H9 (cell line): ENCODE results near the gene ZNF77. TPM values are rescaled to one million over a fixed set of nuclear protein-coding genes. Genes with fewer than 3 reads are reported as not detected.

Experiments
- DNase-seq: peaks from one replicate; pipeline ENCODE4 v3.0.0-alpha.2; 2017
- H2AFZ ChIP-seq: one replicate; pipeline ENCODE4 v1.6.1; 2013; ENCODE audit warnings: mild to moderate bottlenecking, low read length, control low read depth, moderate library complexity
- H2AK5ac ChIP-seq: 2 replicates; pipeline ENCODE4 v1.6.1; 2013; ENCODE audit warnings: low read length, control low read depth, mixed read lengths; ENCODE audit not compliant: insufficient read length
- H2BK120ac ChIP-seq: one replicate; pipeline ENCODE4 v1.6.1; 2013; ENCODE audit warnings: low read depth, mild to moderate bottlenecking, low read length, control low read depth, inconsistent platforms; ENCODE audit not compliant: poor library complexity, severe bottlenecking
- H2BK12ac ChIP-seq: 2 replicates; pipeline ENCODE4 v1.6.1; 2013; ENCODE audit warnings: low read length, control low read depth, mixed read lengths, low read depth; ENCODE audit not compliant: insufficient read length
- H2BK15ac ChIP-seq: 2 replicates; pipeline ENCODE4 v1.6.1; 2013; ENCODE audit warnings: low read depth, low read length, control low read depth
- H2BK20ac ChIP-seq: one replicate; pipeline ENCODE4 v1.6.1; 2013; ENCODE audit warnings: low read depth, mild to moderate bottlenecking, low read length, control low read depth, inconsistent platforms; ENCODE audit not compliant: poor library complexity, severe bottlenecking
- H2BK5ac ChIP-seq: 2 replicates; pipeline ENCODE4 v1.6.1; 2013; ENCODE audit warnings: low read length, control low read depth, mixed read lengths; ENCODE audit not compliant: insufficient read length
- H3K14ac ChIP-seq: 2 replicates; pipeline ENCODE4 v1.6.1; 2013; ENCODE audit warnings: low read length, control low read depth; ENCODE audit not compliant: insufficient read depth
- H3K18ac ChIP-seq: 2 replicates; pipeline ENCODE4 v1.6.1; 2013; ENCODE audit warnings: low read depth, mild to moderate bottlenecking, mixed read lengths, low read length, control low read depth; ENCODE audit not compliant: insufficient read length
- H3K23ac ChIP-seq: 2 replicates; pipeline ENCODE4 v1.6.1; 2013; ENCODE audit warnings: low read length, control low read depth, mixed read lengths, low read depth; ENCODE audit not compliant: insufficient read length
- H3K23me2 ChIP-seq: 2 replicates; pipeline ENCODE4 v1.6.1; 2013; ENCODE audit warnings: low read depth, mild to moderate bottlenecking, mixed read lengths, low read length, control low read depth; ENCODE audit not compliant: insufficient read length, poor library complexity, severe bottlenecking
- H3K27ac ChIP-seq: 2 replicates; pipeline ENCODE4 v1.5.1; 2013; ENCODE audit warnings: low read length, control low read depth, mixed read lengths, low read depth; ENCODE audit not compliant: insufficient read length
- H3K27me3 ChIP-seq: 2 replicates; pipeline ENCODE4 v1.6.1; 2013; ENCODE audit warnings: low read length, control low read depth, inconsistent platforms; ENCODE audit not compliant: insufficient read depth
- H3K4ac ChIP-seq: 2 replicates; pipeline ENCODE4 v1.6.1; 2013; ENCODE audit warnings: low read depth, mild to moderate bottlenecking, control low read depth, inconsistent platforms, low read length, moderate library complexity
- H3K4me1 ChIP-seq: 2 replicates; pipeline ENCODE4 v1.6.1; 2013; ENCODE audit warnings: low read length, control low read depth, inconsistent platforms; ENCODE audit not compliant: insufficient read depth
- H3K4me2 ChIP-seq: 2 replicates; pipeline ENCODE4 v1.6.1; 2013; ENCODE audit warnings: low read length, control low read depth, mixed read lengths; ENCODE audit not compliant: insufficient read length, insufficient read depth
- H3K56ac ChIP-seq: 2 replicates; pipeline ENCODE4 v1.6.1; 2013; ENCODE audit warnings: low read depth, mild to moderate bottlenecking, mixed read lengths, low read length, control low read depth; ENCODE audit not compliant: insufficient read length
- H3K79me1 ChIP-seq: 2 replicates; pipeline ENCODE4 v1.6.1; 2013; ENCODE audit warnings: low read depth, mild to moderate bottlenecking, moderate library complexity, low read length, control low read depth, inconsistent platforms; ENCODE audit not compliant: insufficient read depth, poor library complexity, severe bottlenecking
- H3K79me2 ChIP-seq: 2 replicates; pipeline ENCODE4 v1.6.1; 2013; ENCODE audit warnings: low read length, control low read depth, inconsistent platforms; ENCODE audit not compliant: insufficient read depth
- H3K9ac ChIP-seq: 2 replicates; pipeline ENCODE4 v1.6.1; 2013; ENCODE audit warnings: low read length, control low read depth, mixed read lengths; ENCODE audit not compliant: insufficient read length; ENCODE audit errors: extremely low read depth
- H3K9me3 ChIP-seq: one replicate; pipeline ENCODE4 v1.6.1; 2013; ENCODE audit warnings: low read depth, low read length, inconsistent platforms; ENCODE audit not compliant: control insufficient read depth
- H3T11ph ChIP-seq: one replicate; pipeline ENCODE4 v1.6.1; 2013; ENCODE audit warnings: mild to moderate bottlenecking, low read length, control low read depth, inconsistent platforms
- H4K20me1 ChIP-seq: one replicate; pipeline ENCODE4 v1.6.1; 2013; ENCODE audit not compliant: control insufficient read depth, insufficient read length, insufficient read depth
- H4K5ac ChIP-seq: 2 replicates; pipeline ENCODE4 v1.6.1; 2013; ENCODE audit warnings: low read depth, mild to moderate bottlenecking, mixed read lengths, low read length, control low read depth; ENCODE audit not compliant: insufficient read length
- H4K8ac ChIP-seq: replicated peaks from 2 replicates; pipeline ENCODE4 v1.6.1; 2013; ENCODE audit warnings: low read length, control low read depth, mixed read lengths, low read depth; ENCODE audit not compliant: insufficient read length
- H4K91ac ChIP-seq: 2 replicates; pipeline ENCODE4 v1.6.1; 2013; ENCODE audit warnings: low read depth, mild to moderate bottlenecking, moderate library complexity, mixed read lengths, low read length, control low read depth; ENCODE audit not compliant: insufficient read length
- H3K27ac Mint-ChIP-seq, 3 experiments: 2 replicates in 2 of 3; 3 replicates in 1 of 3; pipeline ENCODE4 v1.8.0; 2020 to 2021; ENCODE audit warnings: mixed read lengths in 3 of 3, mild to moderate bottlenecking in 1 of 3, moderate library complexity in 1 of 3
- H3K27me3 Mint-ChIP-seq: 2 replicates; pipeline ENCODE4 v1.8.0; 2021; ENCODE audit warnings: low read depth, mild to moderate bottlenecking, moderate library complexity, mixed read lengths
- H3K36me3 Mint-ChIP-seq, 3 experiments: 2 replicates in 2 of 3; 3 replicates in 1 of 3; pipeline ENCODE4 v1.8.0; 2020 to 2021; ENCODE audit warnings: low read depth in 3 of 3, mixed read lengths in 3 of 3; ENCODE audit not compliant: insufficient read depth in 1 of 3
- H3K4me1 Mint-ChIP-seq, 2 experiments: 2 replicates each; pipeline ENCODE4 v1.8.0; 2020; ENCODE audit warnings: mixed read lengths in 2 of 2
- H3K4me3 Mint-ChIP-seq, 2 experiments: 2 replicates in 1 of 2; 3 replicates in 1 of 2; pipeline ENCODE4 v1.8.0; 2020 to 2021; ENCODE audit warnings: mild to moderate bottlenecking in 2 of 2, mixed read lengths in 2 of 2, moderate library complexity in 1 of 2
- H3K9me3 Mint-ChIP-seq, 2 experiments: 2 replicates in 1 of 2; 3 replicates in 1 of 2; pipeline ENCODE4 v1.8.0; 2020; ENCODE audit warnings: mild to moderate bottlenecking in 2 of 2, mixed read lengths in 2 of 2, moderate library complexity in 1 of 2
- CTCF ChIP-seq: fragments of 200-600 bp; sonication (generic); conservative IDR thresholded peaks from 3 replicates; pipeline ENCODE4 v1.8.0; 2021; ENCODE audit warnings: antibody characterized with exemption, mild to moderate bottlenecking
- WGBS: extraction: QIAGEN DNeasy Blood & Tissue Kit; methylation state at CpG from one replicate; pipeline ENCODE4 v1.1.7; 2013; ENCODE audit warnings: missing lambda C conversion rate, low lambda C conversion rate, mixed read lengths; ENCODE audit not compliant: insufficient read length; ENCODE audit errors: extremely low coverage; 5-methylcytosine and 5-hydroxymethylcytosine counted together
- total RNA-seq: library from RNA; stranded (reverse); gene quantifications from 2 replicates; pipeline ENCODE4 v1.2.1, GENCODE V29; 2021

Gene ZNF77
- total RNA-seq, 1 experiment from 2014 or later = 4.6 TPM

GRCh38 chr19:2977746-2978138 lies 33.0 kb upstream of the ZNF77 start:
- no peaks in the 10 kb centered on the region for H4K20me1 ChIP-seq
- no peak overlapping the region for H3K56ac ChIP-seq
- H3K23me2 ChIP-seq = peaks cover 5% of the 10 kb centered on the region
- no peak overlapping the region for H2BK20ac ChIP-seq
- no peak overlapping the region for H3K9ac ChIP-seq
- H3T11ph ChIP-seq = no peak overlapping the region
- peaks cover 2% of the 10 kb centered on the region; the same call in 1 of the 2 replicates for H3K4me1 ChIP-seq
- H3K36me3 Mint-ChIP-seq = no peaks in the 10 kb centered on the region; a peak in 1 of 7 replicates
- H3K23ac ChIP-seq = no peak overlapping the region
- H2BK12ac ChIP-seq = no peak overlapping the region
- no peaks in the 10 kb centered on the region for H3K79me1 ChIP-seq
- H3K4me2 ChIP-seq = peak overlapping the region; percentile 29
- H4K5ac ChIP-seq = no peak overlapping the region
- peaks cover 27 to 41% of the 10 kb centered on the region in 2 experiments for H3K4me1 Mint-ChIP-seq
- TF ChIP-seq CTCF = no peak
- no peak overlapping the region for H4K8ac ChIP-seq
- H2AFZ ChIP-seq = no peak overlapping the region
- peaks cover 0 to 4% of the 10 kb centered on the region in 2 experiments; a peak in 1 of 5 replicates for H3K9me3 Mint-ChIP-seq
- no peak overlapping the region for H3K27ac ChIP-seq
- H3K27me3 ChIP-seq = no peaks in the 10 kb centered on the region
- no peak for DNase-seq
- no peak overlapping the region for H2BK5ac ChIP-seq
- WGBS = no CpG with 5 or more reads among the region's 10 CpGs
- H2BK120ac ChIP-seq = no peak overlapping the region
- no peak overlapping the region for H3K27ac Mint-ChIP-seq
- H4K91ac ChIP-seq = no peak overlapping the region
- H3K4ac ChIP-seq = no peak overlapping the region
- H3K27me3 Mint-ChIP-seq = peaks cover 95% of the 10 kb centered on the region
- H3K4me3 Mint-ChIP-seq = peak overlapping the region; percentile 52 to 77
- no peak overlapping the region for H3K18ac ChIP-seq
- no peak overlapping the region for H2BK15ac ChIP-seq
- H3K9me3 ChIP-seq = no peaks in the 10 kb centered on the region
- H3K14ac ChIP-seq = no peak overlapping the region
- no peak overlapping the region for H2AK5ac ChIP-seq
- no peaks in the 10 kb centered on the region for H3K79me2 ChIP-seq
